Stomach (tissue), 4 donors: ENCODE results near the gene ZMIZ1.

Source experiments
- POLR2A ChIP-seq, 4 donors: fragments of 450-650 bp; IDR thresholded peaks; one replicate each; pipeline ENCODE4 v1.6.1; 2016; ENCODE audit warnings: antibody characterized with exemption in 4 of 4, control low read depth in 2 of 4, mild to moderate bottlenecking in 1 of 4, moderate library complexity in 1 of 4
- TF ChIP-seq, protein P1 (sequence below), 7 experiments: fragments of 450-650 bp in 4 of 7; fragments of 200-600 bp in 3 of 7; sonication (generic) in 3 of 7; IDR thresholded peaks; one replicate each; pipeline ENCODE4 v1.5.1; 2016 to 2019; ENCODE audit warnings: antibody characterized with exemption in 7 of 7, control low read depth in 2 of 7, mild to moderate bottlenecking in 1 of 7

DNA sequence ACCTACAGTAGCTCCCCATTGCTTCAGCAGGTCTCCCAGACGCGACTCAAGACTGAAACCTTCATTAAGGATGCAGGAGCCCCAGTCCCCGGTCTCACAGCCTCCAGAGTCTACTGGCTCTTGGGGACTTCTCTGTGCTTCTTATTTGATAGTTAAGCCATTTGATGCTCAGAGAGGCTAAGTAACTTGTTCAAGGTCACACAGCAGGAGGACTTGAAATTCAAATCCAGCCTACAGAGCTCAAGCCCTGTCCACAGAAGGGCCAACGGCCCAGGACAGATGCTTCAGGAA, 21.2 kb upstream of the ZMIZ1 start:
- TF ChIP-seq, protein P1, sequence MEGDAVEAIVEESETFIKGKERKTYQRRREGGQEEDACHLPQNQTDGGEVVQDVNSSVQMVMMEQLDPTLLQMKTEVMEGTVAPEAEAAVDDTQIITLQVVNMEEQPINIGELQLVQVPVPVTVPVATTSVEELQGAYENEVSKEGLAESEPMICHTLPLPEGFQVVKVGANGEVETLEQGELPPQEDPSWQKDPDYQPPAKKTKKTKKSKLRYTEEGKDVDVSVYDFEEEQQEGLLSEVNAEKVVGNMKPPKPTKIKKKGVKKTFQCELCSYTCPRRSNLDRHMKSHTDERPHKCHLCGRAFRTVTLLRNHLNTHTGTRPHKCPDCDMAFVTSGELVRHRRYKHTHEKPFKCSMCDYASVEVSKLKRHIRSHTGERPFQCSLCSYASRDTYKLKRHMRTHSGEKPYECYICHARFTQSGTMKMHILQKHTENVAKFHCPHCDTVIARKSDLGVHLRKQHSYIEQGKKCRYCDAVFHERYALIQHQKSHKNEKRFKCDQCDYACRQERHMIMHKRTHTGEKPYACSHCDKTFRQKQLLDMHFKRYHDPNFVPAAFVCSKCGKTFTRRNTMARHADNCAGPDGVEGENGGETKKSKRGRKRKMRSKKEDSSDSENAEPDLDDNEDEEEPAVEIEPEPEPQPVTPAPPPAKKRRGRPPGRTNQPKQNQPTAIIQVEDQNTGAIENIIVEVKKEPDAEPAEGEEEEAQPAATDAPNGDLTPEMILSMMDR (IDR thresholded peaks at IDR 0.05), result no peak
- no peak for TF ChIP-seq POLR2A (IDR thresholded peaks at IDR 0.05)
